ENCODE data around the gene ARHGAP5.
"Not testable (repeated sequence)": the region's sequence is repeated elsewhere in the genome, so short reads cannot be mapped to it uniquely, and the experiment has no call there.

The ARHGAP5 gene

DNA sequence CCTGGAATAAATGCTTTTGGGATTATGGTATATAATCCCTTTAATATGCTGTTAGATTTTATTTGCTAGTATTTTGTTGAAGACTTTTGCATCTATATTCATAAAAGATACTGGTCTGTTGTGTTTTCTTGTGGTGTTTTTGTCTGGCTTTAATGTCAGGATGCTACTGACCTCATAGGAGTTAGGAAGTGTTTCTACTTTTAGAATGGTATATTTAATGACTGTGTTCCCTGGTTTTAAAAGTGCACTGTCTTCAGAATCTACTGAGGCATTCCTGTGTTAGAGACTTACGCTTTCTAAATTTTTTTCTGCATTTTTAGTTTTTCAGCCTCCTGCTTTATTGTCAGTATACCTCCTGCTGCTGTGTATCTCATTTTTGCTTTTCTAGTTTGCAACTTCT is 51.6 kb downstream of the ARHGAP5 start:
- Histone ChIP-seq H3K27ac (ENCODE audit: low read depth, low read length) (no peak overlapping the region), H3K4me2 (ENCODE audit: low read length) (no peak overlapping the region), H3K79me2 (ENCODE audit: control insufficient read depth, low read length) (no peaks in the 10 kb centered on the region), H3K36me3 (ENCODE audit: control insufficient read depth, low read length) (no peaks in the 10 kb centered on the region), H3K9me3 (ENCODE audit: control insufficient read depth, insufficient read depth, low read length) (no peaks in the 10 kb centered on the region), H4K20me1 (ENCODE audit: control insufficient read depth, insufficient read depth, low read depth, low read length) (no peaks in the 10 kb centered on the region), H3K4me3 (ENCODE audit: low read length) (no peak overlapping the region), H3K9me2 (replicated peaks; ENCODE audit: control insufficient read depth, low read length) (no peaks in the 10 kb centered on the region), H3F3A (ENCODE audit: control insufficient read depth, insufficient read depth) (no peaks in the 10 kb centered on the region), H3K4me1 (ENCODE audit: control insufficient read depth, low read length) (no peaks in the 10 kb centered on the region), H3K27me3 (ENCODE audit: control insufficient read depth, low read length) (no peaks in the 10 kb centered on the region)
- TF ChIP-seq, protein P1, sequence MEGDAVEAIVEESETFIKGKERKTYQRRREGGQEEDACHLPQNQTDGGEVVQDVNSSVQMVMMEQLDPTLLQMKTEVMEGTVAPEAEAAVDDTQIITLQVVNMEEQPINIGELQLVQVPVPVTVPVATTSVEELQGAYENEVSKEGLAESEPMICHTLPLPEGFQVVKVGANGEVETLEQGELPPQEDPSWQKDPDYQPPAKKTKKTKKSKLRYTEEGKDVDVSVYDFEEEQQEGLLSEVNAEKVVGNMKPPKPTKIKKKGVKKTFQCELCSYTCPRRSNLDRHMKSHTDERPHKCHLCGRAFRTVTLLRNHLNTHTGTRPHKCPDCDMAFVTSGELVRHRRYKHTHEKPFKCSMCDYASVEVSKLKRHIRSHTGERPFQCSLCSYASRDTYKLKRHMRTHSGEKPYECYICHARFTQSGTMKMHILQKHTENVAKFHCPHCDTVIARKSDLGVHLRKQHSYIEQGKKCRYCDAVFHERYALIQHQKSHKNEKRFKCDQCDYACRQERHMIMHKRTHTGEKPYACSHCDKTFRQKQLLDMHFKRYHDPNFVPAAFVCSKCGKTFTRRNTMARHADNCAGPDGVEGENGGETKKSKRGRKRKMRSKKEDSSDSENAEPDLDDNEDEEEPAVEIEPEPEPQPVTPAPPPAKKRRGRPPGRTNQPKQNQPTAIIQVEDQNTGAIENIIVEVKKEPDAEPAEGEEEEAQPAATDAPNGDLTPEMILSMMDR (IDR thresholded peaks at IDR 0.05; ENCODE audit: low read depth, low read length, poor library complexity, severe bottlenecking): no peak
- TF ChIP-seq EZH2phosphoT487 (IDR thresholded peaks at IDR 0.05; ENCODE audit: borderline replicate concordance, low read length): no peak

DNA sequence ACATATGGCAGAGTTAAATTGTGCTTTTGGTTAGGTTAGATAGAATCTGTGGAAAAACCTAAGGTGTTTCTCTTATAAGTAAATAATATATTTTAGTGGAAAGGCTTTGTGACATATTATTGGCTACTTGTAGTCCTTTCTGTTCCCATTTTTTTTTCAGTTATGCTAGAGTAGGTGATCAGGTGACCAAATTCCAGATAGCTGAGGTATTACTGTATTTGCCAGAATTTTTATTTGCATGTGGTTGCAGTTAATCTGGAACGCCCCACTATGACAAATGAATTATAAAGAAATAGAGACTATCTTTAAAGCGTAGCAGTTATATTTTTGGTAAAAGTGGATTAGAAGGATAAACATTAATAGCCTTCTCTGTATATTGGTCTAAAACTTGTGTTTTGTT is 52.0 kb downstream of the ARHGAP5 start:
- no peak for TF ChIP-seq EZH2phosphoT487 (IDR thresholded peaks at IDR 0.05; ENCODE audit: borderline replicate concordance, low read length)
- TF ChIP-seq, protein P1 (IDR thresholded peaks at IDR 0.05; ENCODE audit: low read depth, low read length, poor library complexity, severe bottlenecking): no peak
- no peaks in the 10 kb centered on the region for H3F3A ChIP-seq (ENCODE audit: control insufficient read depth, insufficient read depth)
- no peaks in the 10 kb centered on the region for H3K79me2 ChIP-seq (ENCODE audit: control insufficient read depth, low read length)
- no peaks in the 10 kb centered on the region for H4K20me1 ChIP-seq (ENCODE audit: control insufficient read depth, insufficient read depth, low read depth, low read length)
- H3K4me2 ChIP-seq (ENCODE audit: low read length): no peak overlapping the region
- no peak overlapping the region for H3K27ac ChIP-seq (ENCODE audit: low read depth, low read length)
- H3K36me3 ChIP-seq (ENCODE audit: control insufficient read depth, low read length): no peaks in the 10 kb centered on the region
- no peaks in the 10 kb centered on the region for H3K27me3 ChIP-seq (ENCODE audit: control insufficient read depth, low read length)
- H3K9me3 ChIP-seq (ENCODE audit: control insufficient read depth, insufficient read depth, low read length): no peaks in the 10 kb centered on the region
- H3K4me1 ChIP-seq (ENCODE audit: control insufficient read depth, low read length): no peaks in the 10 kb centered on the region
- H3K4me3 ChIP-seq (ENCODE audit: low read length): no peak overlapping the region
- H3K9me2 ChIP-seq (replicated peaks; ENCODE audit: control insufficient read depth, low read length): no peaks in the 10 kb centered on the region

DNA sequence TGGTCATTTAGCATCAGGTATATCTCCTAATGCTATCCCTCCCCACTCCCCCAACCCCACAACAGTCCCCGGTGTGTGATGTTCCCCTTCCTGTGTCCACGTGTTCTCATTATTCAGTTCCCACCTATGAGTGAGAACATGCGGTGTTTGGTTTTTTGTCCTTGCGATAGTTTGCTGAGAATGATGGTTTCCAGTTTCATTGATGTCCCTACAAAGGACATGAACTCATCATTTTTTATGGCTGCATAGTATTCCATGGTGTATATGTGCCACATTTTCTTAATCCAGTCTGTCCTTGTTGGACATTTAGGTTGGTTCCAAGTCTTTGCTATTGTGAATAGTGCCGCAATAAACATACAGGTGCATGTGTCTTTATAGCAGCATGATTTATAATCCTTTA is 54.6 kb downstream of the ARHGAP5 start:
- H3K36me3 ChIP-seq (ENCODE audit: control insufficient read depth, low read length); H3K27ac ChIP-seq (ENCODE audit: low read depth, low read length); H3F3A ChIP-seq (ENCODE audit: control insufficient read depth, insufficient read depth); H3K9me3 ChIP-seq (ENCODE audit: control insufficient read depth, insufficient read depth, low read length); H3K4me1 ChIP-seq (ENCODE audit: control insufficient read depth, low read length); H3K4me3 ChIP-seq (ENCODE audit: low read length); H3K79me2 ChIP-seq (ENCODE audit: control insufficient read depth, low read length); H3K9me2 ChIP-seq (replicated peaks; ENCODE audit: control insufficient read depth, low read length); H3K4me2 ChIP-seq (ENCODE audit: low read length); H3K27me3 ChIP-seq (ENCODE audit: control insufficient read depth, low read length); H4K20me1 ChIP-seq (ENCODE audit: control insufficient read depth, insufficient read depth, low read depth, low read length): not testable (repeated sequence)

DNA sequence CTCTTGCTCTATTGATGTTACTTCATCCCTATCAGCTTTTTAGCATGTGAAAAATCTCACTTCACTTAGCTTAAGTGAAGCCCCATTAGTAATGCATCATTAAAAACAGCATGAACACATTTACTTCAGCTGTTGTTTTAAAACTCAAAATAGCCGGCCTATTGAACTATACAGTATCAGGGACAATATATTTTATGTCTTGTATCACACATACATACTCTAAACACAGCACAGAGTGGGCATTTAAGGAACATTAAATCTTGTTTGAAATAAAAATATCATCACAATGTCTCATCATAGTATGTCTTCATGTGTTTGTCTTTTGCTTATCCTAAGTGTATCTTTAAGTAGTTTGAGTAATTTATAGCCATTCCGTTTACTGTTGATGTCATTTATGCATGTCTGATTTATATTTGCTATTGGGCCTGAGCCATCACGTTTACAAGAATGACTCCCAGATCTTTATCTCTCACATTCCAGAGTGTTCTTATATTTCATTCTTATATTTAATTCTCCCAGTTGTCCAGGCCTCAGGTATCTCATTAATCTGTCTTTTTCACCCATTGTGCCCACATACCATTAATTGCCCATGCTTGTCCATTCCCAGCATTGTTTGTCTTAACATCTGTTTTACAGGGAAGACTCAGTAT is 57.5 kb downstream of the ARHGAP5 start:
- H3K79me2 ChIP-seq (ENCODE audit: control insufficient read depth, low read length): no peaks in the 10 kb centered on the region
- H3K27ac ChIP-seq (ENCODE audit: low read depth, low read length): no peak overlapping the region
- no peak overlapping the region for H3K4me2 ChIP-seq (ENCODE audit: low read length)
- H3K9me3 ChIP-seq (ENCODE audit: control insufficient read depth, insufficient read depth, low read length): no peaks in the 10 kb centered on the region
- TF ChIP-seq, protein P1 (IDR thresholded peaks at IDR 0.05; ENCODE audit: low read depth, low read length, poor library complexity, severe bottlenecking): no peak
- TF ChIP-seq EZH2phosphoT487 (IDR thresholded peaks at IDR 0.05; ENCODE audit: borderline replicate concordance, low read length): no peak
- H3K9me2 ChIP-seq (replicated peaks; ENCODE audit: control insufficient read depth, low read length): no peaks in the 10 kb centered on the region
- H3K27me3 ChIP-seq (ENCODE audit: control insufficient read depth, low read length): no peaks in the 10 kb centered on the region
- peaks cover 3% of the 10 kb centered on the region; the same call in 1 of the 2 replicates for H3K36me3 ChIP-seq (ENCODE audit: control insufficient read depth, low read length)
- no peaks in the 10 kb centered on the region for H3K4me1 ChIP-seq (ENCODE audit: control insufficient read depth, low read length)
- H3F3A ChIP-seq (ENCODE audit: control insufficient read depth, insufficient read depth): no peaks in the 10 kb centered on the region
- no peaks in the 10 kb centered on the region for H4K20me1 ChIP-seq (ENCODE audit: control insufficient read depth, insufficient read depth, low read depth, low read length)
- no peak overlapping the region for H3K4me3 ChIP-seq (ENCODE audit: low read length)

All from DOHH2 (cell line).